ENCODE measurements around the gene USP5.
"Not testable (repeated sequence)": the region's sequence is repeated elsewhere in the genome, so short reads cannot be mapped to it uniquely, and the experiment has no call there.

The USP5 gene

DNA sequence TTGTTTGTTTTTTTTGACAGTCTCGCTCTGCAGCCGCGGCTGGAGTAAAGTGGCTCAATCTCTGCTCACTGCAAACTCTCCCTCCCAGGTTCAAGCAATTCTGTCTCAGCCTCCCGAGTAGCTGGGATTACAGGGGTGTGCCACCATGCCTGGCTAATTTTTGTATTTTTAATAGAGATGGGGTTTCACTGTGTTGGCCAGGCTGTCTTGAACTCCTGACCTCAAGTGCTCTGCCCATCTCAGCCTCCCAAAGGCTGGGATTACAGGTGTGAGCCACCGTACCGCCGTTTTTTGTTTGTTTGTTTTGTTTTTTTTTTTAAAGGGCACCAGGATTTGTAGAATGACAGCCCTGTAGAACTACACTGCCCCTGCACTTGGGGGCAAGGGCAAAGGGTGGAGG lies 36.8 kb downstream of the USP5 start:
- DNase-seq (ENCODE audit: low spot score): not testable (repeated sequence)

DNA sequence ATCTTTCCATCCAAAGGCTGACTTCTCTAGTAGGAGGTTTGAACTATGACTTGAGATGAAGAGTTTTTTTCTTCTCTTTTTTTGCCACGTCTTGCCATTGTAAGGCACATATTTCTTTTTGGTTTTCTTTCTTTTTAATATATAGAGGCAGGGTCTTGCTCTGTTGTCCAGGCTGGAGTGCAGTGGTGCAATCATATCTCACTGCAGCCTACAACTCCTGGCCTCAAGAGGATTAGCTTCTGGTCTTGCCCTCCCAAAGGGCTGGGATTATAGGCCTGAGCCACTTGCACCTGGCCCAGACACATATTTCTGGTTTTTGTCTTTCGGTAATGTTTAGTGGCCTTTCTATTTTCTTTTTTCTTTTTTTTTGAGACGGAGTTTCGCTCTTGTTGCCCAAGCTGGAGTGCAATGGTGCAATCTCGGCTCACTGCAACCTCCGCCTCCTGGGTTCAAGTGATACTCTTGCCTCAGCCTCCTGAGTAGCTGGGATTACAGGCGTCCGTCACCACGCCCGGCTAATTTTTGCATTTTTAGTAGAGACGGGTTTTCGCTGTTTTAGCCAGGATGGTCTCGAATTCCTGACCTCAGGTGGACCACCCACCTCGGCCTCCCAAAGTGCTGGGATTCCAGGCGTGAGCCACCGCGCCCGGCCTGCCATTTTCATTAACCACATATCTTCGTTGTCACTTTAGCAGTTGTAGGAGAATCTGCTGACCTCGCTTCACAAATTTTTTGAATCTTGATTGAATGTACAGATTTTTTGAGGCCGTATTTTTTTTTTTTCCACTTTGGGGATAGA lies 38.0 kb downstream of the USP5 start:
- not testable (repeated sequence) for DNase-seq (ENCODE audit: low spot score)

DNA sequence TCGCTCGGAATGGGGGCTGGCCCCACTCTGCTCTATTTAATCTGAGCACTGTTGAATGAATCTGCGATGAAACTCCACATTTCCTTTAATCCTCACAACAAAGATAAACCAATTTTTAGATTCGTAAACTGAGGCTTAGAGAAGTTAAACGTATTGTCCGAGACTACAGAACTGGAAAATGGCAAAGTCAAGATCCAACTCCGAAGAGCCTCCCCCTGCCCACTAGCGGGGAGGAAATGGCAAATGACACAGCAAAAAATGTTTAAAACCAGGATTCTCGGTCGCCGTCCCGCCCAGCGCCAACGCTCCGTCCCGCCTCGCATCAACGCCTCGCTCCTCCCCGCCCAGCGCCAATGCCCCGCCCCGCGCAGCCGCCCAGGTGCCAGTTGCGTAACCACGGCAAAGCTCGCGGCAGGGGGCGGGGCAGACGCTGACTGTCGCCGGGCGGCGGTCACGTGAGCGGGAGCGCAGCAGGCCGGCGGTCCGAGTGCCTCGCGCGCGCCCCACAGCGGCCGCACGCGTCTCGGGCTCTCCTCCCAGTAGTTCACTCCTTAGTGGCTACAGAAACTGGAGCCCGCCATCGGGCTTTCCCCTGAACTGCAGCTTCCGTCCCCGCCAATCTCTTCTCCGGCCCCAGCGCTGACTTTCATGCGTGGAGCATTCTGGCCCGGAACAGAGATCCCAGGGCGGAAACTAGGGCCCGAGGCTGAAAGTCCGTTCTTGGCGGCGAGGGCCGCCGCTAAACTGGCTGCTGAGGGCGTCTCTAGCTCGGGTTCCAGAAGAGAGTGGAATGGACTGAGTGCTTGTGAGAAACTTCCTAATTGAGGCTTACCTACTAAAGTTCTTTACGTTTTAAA lies 39.1 kb downstream of the USP5 start:
- peak; percentile 98 for DNase-seq (ENCODE audit: low spot score)

DNA sequence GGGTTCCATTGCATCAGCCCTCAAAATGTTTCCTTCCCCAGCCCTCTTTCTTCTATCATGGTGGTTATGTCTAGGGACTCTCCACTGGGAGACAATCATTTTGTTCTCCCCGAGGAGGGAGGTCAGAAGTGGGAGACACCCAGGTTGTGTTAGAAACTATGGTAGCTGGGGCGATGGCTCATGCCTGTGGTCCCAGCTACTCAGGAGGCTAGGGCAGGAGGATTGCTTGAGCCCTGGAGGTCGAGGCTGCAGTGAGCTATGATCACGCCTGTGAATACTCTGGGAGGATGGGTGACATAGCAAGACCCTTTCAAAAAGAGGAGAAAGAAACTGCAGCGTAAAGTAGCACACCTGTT lies 39.7 kb downstream of the USP5 start:
- no peak for DNase-seq (ENCODE audit: low spot score)

DNA sequence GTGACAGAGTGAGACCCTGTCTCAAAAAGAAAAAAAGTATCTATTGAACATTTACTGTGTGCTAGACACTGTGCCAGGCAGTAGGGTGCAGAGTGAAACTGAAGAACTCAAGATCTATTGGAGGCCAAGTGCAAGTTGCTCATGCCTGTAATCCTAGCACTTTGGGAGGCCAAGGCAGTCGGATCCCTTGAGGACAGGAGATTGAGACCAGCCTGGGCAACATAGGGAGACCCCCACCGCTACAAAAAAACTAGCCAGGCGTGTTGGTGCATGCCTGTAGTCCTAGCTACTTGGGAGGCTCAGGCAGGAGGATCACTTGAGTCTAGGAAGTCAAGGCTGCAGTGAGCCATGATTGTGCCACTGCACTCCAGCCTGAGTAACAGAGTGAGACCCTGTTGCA lies 40.7 kb downstream of the USP5 start:
- DNase-seq (ENCODE audit: low spot score): not testable (repeated sequence)

DNA sequence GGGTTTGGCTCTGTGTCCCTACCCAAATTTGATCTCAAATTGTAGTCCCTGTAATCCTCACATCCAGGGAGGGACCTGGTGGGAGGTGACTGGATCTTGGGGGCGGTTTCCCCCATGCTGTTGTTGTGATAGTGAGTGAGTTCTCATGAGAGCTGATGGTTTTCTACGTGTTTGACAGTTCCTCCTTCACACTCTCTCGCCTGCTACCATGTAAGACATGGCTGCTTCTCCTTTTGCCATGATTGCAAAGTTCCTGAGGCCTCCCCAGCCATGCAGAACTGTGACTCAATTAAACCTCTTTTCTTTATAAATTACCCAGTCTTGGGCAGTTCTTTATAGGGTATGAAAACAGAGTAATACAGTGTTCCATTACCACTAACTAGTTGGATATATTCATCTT lies 42.4 kb downstream of the USP5 start:
- no peak for DNase-seq (ENCODE audit: low spot score)

DNA sequence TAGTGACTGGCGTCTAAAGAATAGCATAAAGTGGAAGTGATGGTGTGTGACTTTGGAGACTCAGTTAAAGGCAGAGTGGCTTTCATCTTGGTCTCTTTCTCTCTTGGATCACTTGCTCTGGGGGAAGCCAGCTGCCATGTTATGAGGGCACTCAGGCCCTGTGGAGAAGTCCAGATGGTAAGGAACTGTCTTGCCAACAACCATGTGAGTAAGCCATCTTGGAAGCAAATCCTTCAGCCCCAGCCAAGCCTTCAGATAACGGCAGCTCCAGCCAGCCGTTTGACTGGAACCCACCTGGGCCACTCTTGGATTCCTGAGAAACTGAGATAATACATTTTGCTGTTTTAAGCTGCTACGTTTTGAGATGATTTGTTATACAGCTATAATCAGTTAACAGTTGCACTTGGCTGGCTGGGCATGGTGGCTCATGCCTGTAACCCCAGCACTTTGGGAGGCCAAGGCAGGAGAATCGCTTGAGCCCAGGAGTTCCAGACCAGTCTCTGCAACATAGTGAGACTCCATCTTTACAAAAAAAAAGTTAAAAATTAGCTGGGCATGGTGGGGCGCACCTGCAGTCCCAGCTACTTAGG lies 45.0 kb downstream of the USP5 start:
- DNase-seq (ENCODE audit: low spot score): no peak

DNA sequence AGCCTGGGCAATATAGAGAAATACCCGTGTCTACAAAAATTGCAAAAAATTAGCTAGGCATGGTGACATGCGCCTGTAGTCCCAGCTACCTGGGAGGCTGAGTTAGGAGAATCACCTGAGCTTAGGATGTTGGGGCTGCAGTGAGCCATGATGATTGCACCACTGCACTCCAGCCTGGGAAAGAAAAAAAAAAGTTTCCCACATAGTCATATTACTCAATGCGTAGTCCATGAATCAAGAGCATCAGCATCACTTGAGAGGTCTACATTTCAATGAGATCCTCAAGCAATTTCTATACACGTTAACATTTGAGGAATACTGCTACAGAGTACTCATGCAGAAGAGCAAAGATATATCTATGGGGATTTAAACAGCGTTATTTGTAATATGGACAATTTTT lies 47.5 kb downstream of the USP5 start:
- no peak for DNase-seq (ENCODE audit: low spot score)

DNA sequence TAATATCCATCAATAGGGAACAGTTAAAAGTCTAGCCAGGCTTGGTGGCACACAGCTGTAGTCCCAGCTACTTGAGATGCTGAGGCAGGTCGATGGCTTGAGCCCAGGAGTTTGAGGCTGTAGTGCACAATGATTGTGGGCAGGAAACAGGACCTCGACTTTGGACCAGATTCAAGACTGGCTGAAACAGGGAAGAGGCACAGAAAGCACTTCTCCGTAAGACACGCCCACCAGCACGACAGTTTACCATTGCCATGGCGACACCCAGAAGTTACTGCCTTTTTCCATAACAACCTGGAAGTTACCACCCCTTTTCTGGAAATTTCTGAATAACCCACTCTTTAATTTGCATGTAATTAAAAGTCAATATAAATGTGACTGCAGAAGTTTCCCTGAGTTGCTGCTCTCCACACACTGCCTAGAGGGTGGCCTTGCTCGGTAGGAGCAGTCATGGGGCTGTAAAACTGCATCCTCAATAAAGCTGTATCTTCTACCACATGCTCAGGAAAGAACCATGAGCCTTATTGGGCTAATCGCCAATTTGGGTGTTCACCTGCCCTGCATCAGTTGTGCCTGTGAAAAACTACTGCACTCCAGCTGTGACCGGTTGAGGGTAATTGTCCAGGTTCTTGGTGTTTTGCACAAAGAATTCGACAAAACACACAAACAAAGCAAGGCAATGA lies 48.0 kb downstream of the USP5 start:
- peak; percentile 89 for DNase-seq (ENCODE audit: low spot score)

DNA sequence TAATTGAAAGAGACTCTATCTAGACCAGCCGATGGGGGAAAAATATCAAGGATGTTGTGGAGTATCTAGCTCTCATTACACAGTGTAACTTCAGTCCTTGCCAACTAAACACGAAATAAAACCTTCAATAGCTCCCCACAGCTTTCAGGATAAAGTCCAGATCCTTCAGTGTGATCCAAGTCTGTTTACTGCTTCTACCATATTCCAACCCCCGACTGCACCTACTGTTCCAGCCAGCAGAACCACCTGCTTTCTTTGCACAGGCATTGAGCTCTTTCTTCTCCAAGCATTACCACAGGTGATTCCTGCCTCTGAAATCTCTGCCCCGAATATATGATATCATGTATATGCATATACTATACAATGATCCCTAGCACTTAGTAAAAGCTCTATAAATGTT lies 50.5 kb downstream of the USP5 start:
- no peak for DNase-seq (ENCODE audit: low spot score)

DNA sequence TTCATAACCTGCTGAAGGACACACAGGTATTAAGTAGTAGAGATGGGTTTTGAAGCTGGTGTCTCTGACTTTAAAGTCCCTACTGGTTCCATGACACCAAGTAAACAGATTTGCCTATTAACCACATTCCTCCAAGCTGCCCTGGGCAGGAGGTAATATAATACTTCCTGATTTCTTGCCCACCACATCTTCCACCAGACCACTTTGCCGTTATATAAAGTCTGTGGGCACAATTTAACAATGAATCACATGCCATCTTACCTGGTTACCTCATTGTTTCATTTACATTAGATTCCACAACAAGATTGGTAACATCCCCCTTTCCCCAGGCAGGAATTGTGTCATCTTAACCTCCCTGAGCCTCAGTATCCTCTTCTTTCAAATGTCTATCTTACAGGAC lies 51.8 kb downstream of the USP5 start:
- DNase-seq (ENCODE audit: low spot score): no peak

DNA sequence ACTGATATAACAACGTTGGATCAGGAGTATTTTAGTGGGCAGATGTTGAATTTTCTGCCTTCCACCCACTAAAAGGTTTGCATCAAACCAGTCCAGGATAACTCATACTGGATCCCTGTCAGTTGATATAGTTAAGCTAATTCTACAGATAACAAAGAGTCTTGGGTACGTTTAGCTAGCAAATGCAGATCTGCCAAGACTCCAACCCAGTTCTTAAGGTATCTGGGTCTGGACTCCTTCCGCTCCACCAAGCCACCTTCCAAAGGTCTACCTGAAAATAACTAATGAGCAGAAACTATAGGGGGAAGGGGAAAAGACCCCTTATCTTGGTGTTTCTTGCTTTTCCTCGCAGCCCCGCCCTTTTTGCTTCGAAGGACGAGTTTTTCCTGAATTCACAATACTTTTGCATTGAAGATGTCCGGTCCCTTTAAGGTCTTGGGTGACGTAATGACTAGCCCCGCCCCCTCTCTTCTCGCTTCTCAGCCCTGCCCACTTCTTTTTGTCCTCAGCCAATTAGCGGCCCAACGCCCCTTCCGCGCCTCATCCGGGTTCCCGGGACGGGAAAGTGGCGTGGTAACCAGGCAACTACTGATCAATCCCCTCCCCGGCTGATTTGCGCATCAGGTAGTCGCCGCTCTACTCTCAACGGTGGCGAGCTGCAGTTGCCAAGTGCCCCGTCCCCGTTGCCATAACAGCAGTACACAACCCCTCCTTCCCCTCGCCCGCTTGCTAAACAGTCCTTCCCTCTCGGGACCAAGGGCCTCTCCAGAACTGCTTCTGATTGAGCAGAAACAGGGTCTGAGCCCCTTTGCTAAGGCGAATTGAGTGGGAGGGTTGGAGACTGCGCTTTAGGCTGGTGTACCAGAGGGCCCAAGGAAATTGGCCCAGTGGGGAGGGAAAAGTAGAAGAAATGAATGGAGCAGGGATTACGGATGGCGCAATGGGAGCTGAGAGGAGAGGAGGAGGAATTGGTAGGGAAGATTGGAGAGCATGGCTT lies 52.6 kb downstream of the USP5 start, which contains the start of gene LRRC23:
Gene LRRC23, plus strand, starts transcription at position 543 of the 997 bp plus-strand sequence. CDS start 812 bp downstream, outside the sequence.
- peak; percentile 98 for DNase-seq (ENCODE audit: low spot score)

DNA sequence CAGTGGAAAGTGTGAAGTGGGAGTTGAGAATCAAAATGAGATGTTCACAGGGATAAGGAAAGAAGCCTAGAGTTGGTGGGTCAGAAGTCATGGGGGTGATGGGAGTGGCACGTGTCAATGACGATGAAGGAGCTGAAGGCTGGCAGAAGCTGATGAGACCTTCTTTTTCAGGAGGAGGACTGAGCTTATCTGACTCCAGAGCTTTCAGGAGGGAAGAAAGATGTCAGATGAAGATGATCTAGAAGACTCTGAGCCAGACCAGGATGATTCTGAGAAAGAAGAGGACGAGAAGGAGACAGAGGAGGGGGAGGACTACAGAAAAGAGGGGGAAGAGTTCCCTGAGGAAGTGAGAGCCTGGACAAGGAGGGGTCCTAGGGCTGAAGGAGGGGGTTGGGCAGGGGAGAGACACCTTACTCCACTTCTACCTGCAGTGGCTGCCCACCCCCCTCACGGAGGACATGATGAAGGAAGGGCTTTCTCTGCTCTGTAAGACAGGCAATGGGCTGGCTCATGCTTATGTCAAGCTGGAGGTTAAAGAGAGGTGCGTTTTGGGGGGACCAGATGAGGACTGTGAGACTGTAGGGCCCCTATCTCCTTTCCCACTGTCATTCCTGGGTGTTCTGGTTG lies 53.6 kb downstream of the USP5 start:
- no peak for DNase-seq (ENCODE audit: low spot score)

DNA sequence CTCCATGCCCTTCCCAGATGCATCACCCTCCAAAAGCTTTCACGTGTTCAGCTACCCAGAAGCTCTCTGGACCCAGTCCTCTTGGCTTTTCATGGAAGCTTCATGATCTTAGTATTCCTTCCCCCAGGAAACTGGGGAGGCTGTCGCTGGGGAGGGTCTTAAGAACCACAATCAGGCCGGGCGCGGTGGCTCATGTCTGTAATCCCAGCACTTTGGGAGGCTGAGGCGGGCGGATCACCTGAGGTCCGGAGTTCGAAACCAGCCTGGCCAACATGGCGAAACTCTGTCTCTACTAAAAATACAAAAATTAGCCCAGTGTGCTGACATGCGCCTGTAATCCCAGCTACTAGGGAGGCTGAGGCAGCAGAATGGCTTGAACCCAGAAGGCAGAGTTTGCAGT lies 56.2 kb downstream of the USP5 start:
- not testable (repeated sequence) for DNase-seq (ENCODE audit: low spot score)

DNA sequence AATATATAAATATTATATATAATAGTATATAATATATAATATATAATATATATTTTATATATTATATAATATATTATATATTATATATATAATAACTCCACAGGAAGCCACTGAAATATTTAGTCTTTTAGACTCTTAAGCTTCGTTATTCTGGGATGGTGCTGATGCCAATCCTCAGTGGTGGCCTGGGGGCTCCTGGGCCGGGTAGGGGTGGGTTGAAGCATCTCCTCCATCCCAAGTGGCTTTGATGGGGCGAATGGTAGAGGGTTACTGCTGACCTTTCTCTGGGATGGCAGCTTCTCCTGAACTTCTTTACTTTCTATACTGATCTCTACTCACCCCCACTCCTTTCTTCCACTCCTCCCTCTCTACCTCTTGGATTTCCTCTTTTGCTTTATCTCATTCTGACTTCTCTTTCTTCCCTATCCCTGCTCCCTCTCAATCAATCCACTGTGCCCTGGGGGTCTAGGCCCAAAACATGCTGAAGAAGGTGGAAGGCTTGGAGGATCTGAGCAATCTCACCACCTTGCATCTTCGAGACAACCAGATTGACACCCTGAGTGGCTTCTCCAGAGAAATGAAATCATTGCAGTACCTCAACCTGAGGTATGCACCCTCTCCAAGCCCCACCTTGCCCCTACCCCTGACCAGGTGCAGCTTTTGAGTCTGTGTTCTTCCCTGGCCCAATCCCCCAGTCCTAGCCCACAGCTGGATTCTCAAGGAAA lies 57.6 kb downstream of the USP5 start:
- DNase-seq (ENCODE audit: low spot score): no peak

DNA sequence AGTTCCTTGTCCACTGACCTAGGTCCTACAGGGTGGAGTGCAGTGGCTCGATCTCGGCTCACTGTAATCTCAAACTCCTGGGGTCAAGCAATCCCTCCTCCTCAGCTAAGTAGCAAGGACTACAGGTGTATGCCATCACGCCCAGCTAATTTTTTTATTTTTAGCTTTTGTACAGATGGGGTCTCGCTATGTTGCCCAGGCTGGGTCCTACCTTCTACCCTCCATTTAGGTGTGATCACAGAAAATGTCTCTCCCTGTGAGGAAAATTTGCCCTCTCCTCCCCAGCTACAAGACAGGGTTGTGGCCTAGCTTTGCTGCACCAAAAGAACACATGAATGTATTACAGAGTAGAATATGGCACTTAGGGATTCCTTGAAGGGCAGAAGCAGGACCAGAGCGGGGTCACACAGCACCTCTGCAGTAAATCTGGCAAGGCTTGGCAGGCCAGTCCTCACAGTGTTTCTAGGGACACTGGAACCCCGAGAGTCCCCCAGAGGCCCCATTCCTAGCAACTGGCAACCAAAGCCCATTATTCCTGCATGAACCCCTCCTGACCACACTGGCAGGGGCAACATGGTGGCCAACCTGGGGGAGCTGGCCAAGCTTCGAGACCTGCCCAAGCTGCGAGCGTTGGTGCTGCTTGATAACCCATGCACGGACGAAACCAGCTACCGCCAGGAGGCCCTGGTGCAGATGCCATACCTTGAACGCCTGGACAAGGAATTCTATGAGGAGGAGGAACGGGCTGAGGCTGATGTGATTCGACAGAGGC lies 60.4 kb downstream of the USP5 start:
- no peak for DNase-seq (ENCODE audit: low spot score)

DNA sequence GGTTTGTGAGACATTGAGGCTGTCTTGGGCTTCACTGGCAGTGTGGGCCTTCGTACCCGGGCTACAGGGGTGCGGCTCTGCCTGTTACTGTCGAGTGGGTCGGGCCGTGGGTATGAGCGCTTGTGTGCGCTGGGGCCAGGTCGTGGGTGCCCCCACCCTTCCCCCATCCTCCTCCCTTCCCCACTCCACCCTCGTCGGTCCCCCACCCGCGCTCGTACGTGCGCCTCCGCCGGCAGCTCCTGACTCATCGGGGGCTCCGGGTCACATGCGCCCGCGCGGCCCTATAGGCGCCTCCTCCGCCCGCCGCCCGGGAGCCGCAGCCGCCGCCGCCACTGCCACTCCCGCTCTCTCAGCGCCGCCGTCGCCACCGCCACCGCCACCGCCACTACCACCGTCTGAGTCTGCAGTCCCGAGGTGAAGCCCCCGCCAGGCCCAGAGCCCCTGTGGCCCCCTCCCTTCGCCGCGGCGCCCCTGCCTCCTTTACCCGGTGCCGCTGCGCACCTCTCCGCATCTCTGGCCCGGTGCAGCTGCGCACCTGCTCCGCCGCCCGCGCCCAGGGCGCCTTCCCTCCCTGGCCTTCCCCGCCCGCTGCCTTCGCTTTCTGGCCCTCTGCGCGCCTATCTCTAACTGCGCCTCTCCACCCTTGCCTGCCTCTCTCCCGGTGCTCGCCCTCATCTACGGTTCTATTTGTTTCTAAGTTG lies 62.4 kb downstream of the USP5 start, which contains the start of gene ENO2:
Gene ENO2, plus strand, starts transcription at position 335 of the 701 bp plus-strand sequence. CDS start 1,253 bp downstream, outside the sequence.
- peak; percentile 90 for DNase-seq (ENCODE audit: low spot score)

All from Ammon's horn (tissue), 1 donor.